Measurements from ENCODE around the gene DACH1. TPM values are rescaled to one million over a fixed set of nuclear protein-coding genes. Genes with fewer than 3 reads are reported as not detected.

Gene DACH1
- polyA plus RNA-seq, 3 donors: 0.03 to 0.69 (median 0.26) TPM

DNA sequence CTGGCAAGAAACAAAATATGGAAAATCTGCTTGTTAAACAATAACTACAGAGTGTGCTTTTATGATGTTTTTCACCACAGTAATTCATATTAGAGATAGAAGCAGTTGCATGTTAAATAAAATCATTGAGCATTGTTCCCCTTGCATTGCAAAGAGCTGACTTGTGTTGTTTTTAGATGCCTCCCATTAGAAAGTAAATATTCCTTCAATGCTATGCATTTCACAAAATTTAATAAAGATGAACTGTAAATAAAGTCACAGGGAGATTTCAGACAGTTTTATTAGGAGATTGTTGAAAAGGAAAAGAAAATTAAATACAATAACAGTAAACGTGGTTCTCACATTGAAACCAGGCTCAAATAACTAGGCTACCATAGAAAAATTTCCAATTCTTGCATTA, 429.3 kb downstream of the DACH1 start:
- Mint-ChIP-seq H3K9me3 (peaks cover 0 to 2% (median 0%) of the 10 kb centered on the region in 7 donors), H3K4me3 (no peak overlapping the region), H3K27me3 (ENCODE audit: low read depth in 3 of 3) (no peaks in the 10 kb centered on the region), H3K36me3 (no peaks in the 10 kb centered on the region), H3K27ac (no peak overlapping the region), H3K4me1 (no peaks in the 10 kb centered on the region)
- no peak for DNase-seq
- H3K27ac ChIP-seq (ENCODE audit: low read depth in 1 of 2, low read length in 2 of 2): no peak overlapping the region
- H3K9ac ChIP-seq (ENCODE audit: insufficient read depth, low read length, poor library complexity, severe bottlenecking): no peak overlapping the region
- intact Hi-C loops (cut with micrococcal nuclease): no loop called here
- no CpG with 5 or more reads among the region's 1 CpG for WGBS (ENCODE audit: insufficient coverage)
- H3K4me3 ChIP-seq (replicated peaks in 1 of 3; ENCODE audit: low read depth in 2 of 3, low read length in 3 of 3): no peak overlapping the region
- TF ChIP-seq, protein P1, sequence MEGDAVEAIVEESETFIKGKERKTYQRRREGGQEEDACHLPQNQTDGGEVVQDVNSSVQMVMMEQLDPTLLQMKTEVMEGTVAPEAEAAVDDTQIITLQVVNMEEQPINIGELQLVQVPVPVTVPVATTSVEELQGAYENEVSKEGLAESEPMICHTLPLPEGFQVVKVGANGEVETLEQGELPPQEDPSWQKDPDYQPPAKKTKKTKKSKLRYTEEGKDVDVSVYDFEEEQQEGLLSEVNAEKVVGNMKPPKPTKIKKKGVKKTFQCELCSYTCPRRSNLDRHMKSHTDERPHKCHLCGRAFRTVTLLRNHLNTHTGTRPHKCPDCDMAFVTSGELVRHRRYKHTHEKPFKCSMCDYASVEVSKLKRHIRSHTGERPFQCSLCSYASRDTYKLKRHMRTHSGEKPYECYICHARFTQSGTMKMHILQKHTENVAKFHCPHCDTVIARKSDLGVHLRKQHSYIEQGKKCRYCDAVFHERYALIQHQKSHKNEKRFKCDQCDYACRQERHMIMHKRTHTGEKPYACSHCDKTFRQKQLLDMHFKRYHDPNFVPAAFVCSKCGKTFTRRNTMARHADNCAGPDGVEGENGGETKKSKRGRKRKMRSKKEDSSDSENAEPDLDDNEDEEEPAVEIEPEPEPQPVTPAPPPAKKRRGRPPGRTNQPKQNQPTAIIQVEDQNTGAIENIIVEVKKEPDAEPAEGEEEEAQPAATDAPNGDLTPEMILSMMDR (IDR thresholded peaks at IDR 0.05): no peak
- no peak overlapping the region for H2AFZ ChIP-seq (ENCODE audit: insufficient read depth, low read depth, low read length, poor library complexity, severe bottlenecking)
- no peak overlapping the region for H3K4me2 ChIP-seq (replicated peaks; ENCODE audit: extremely low read depth, low read length, poor library complexity, severe bottlenecking)
- no peaks in the 10 kb centered on the region for H3K79me2 ChIP-seq (ENCODE audit: insufficient read depth, low read length)
- H3K27me3 ChIP-seq (ENCODE audit: control insufficient read depth in 2 of 2, insufficient read depth in 2 of 2, low read length in 2 of 2): no peaks in the 10 kb centered on the region
- no peaks in the 10 kb centered on the region for H3K4me1 ChIP-seq (ENCODE audit: control insufficient read depth in 1 of 2, insufficient read depth in 2 of 2, low read length in 2 of 2)
- no peaks in the 10 kb centered on the region for H3K36me3 ChIP-seq (replicated peaks in 1 of 2; ENCODE audit: control insufficient read depth in 1 of 2, insufficient read depth in 2 of 2, low read length in 2 of 2)
- no peaks in the 10 kb centered on the region for H4K20me1 ChIP-seq (ENCODE audit: insufficient read depth, low read length)
- H3K9me3 ChIP-seq (replicated peaks in 1 of 2; ENCODE audit: control insufficient read depth in 1 of 2, insufficient read depth in 1 of 2, low read length in 2 of 2): no peaks in the 10 kb centered on the region

DNA sequence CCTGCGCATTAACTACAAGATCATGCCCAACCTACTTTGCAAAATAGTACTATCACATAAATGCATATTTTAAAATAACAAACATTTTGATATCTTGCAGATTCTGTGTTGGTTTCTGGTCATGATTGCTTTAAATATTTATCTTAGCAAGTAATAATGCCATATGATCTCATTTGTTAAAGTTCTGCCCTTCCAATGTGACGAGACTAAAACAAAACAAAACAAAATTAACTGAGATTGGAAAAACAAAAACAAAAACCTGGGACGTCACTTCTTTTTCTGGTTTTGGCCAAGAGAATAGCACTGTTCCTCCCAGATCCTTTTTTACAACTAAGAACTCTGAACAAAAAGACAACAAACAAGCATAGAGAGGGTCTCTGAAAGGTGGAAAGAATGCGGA, 436.3 kb downstream of the DACH1 start:
- Histone ChIP-seq H2AFZ (ENCODE audit: insufficient read depth, low read depth, low read length, poor library complexity, severe bottlenecking) (no peak overlapping the region), H3K4me1 (ENCODE audit: control insufficient read depth in 1 of 2, insufficient read depth in 2 of 2, low read length in 2 of 2) (no peaks in the 10 kb centered on the region), H3K27me3 (ENCODE audit: control insufficient read depth in 2 of 2, insufficient read depth in 2 of 2, low read length in 2 of 2) (no peaks in the 10 kb centered on the region), H3K9me3 (replicated peaks in 1 of 2; ENCODE audit: control insufficient read depth in 1 of 2, insufficient read depth in 1 of 2, low read length in 2 of 2) (peaks cover 0 to 6% of the 10 kb centered on the region in 2 donors), H3K9ac (ENCODE audit: insufficient read depth, low read length, poor library complexity, severe bottlenecking) (no peak overlapping the region), H3K4me2 (replicated peaks; ENCODE audit: extremely low read depth, low read length, poor library complexity, severe bottlenecking) (no peak overlapping the region), H3K79me2 (ENCODE audit: insufficient read depth, low read length) (no peaks in the 10 kb centered on the region), H3K4me3 (replicated peaks in 1 of 3; ENCODE audit: low read depth in 2 of 3, low read length in 3 of 3) (no peak overlapping the region), H3K36me3 (replicated peaks in 1 of 2; ENCODE audit: control insufficient read depth in 1 of 2, insufficient read depth in 2 of 2, low read length in 2 of 2) (no peaks in the 10 kb centered on the region), H4K20me1 (ENCODE audit: insufficient read depth, low read length) (no peaks in the 10 kb centered on the region), H3K27ac (ENCODE audit: low read depth in 1 of 2, low read length in 2 of 2) (no peak overlapping the region)
- Mint-ChIP-seq H3K27ac (peak overlapping the region in 1 of 7 donors; percentile 41), H3K4me1 (no peaks in the 10 kb centered on the region), H3K9me3 (peaks cover 0 to 10% (median 6%) of the 10 kb centered on the region in 7 donors), H3K4me3 (no peak overlapping the region), H3K27me3 (ENCODE audit: low read depth in 3 of 3) (peaks cover 0 to 3% (median 0%) of the 10 kb centered on the region in 3 donors), H3K36me3 (no peaks in the 10 kb centered on the region)
- no peak for DNase-seq
- TF ChIP-seq, protein P1 (IDR thresholded peaks at IDR 0.05): no peak
- intact Hi-C loops (cut with micrococcal nuclease): no loop called here
- no CpG with 5 or more reads among the region's 4 CpGs for WGBS (ENCODE audit: insufficient coverage)

Data from CD14-positive monocyte (primary cell).